COLO829 (cell line): ENCODE measurements around the gene SMG1.
"Not testable (repeated sequence)": the region's sequence is repeated elsewhere in the genome, so short reads cannot be mapped to it uniquely, and the experiment has no call there.

Experiments used
- DNase-seq: peaks from one replicate; pipeline ENCODE4 v3.0.0; 2012; ENCODE audit warnings: low spot score

The SMG1 gene

DNA sequence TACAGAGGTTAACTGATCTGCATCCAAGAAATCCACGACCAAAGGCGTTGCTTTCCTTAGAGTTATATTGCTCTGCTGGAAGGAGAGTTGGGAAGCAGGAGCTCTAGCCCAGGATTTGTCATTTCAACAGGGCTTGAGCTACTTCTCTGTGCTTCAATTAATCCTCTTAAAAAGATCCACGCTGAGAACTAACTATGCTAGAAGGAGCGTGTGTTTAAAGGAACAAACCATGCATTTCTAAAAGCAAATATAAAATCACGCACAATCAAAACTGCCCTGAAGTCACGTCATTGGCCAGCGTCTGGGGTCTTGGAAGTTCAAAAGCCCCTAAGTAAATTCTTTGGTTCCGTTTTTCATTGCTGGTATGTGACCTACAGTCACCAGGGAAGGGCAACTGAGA lies 125.9 kb downstream of the SMG1 start:
- no peak for DNase-seq

DNA sequence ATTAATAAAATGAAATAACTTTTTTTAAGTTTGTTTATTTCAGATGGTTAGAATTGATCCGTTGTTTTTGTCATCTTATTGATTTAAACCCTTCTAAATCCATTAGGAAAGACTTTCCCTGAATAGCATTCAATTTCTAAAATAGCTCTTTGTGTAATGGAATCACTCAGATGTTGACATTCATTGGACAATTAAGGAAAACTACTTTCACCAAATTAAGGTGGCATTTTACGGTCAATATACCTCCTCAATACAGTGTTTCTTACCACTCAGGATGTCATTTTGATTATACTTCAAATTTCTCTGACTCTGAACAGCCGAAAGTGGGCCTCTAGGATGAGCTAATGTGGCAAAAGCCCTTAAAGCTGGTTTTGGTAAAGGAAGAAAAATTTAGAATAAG lies 126.7 kb downstream of the SMG1 start:
- no peak for DNase-seq

DNA sequence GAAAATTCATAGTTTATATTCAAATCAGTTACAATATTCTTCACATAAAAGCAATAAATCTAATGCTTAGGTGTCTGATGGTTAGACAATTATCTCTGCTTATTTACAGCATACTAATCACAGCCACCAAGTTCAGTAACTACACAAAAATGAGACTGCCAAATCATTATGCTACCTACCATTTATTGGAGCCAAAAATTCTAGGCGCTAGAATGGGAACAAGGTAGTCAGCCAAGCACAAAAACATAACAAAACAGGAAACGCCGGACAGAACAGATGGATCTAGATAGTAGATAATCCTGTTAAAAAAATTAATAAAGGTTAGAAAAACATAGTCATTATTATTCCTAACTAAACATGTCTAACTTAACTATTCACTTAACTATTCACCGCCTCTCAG lies 128.5 kb downstream of the SMG1 start:
- no peak for DNase-seq

DNA sequence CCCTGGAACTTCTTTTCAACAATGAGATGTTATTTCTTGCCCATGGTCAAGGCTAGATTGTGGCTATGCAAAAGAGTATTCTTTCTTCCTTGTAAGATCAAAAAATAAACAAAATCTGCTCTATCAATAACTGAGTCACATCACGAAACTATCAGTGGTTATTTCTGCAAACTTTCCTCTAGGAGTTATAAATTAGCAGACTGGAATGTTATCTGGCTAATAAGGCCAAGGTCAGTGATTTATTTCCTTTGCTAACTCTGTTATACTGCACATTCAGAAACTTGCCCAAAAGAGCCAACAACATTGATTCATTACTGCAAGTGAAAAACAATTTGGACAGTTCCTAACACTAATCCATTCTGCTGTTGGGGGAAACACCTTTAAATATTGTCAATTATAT lies 129.8 kb downstream of the SMG1 start:
- DNase-seq, result no peak

DNA sequence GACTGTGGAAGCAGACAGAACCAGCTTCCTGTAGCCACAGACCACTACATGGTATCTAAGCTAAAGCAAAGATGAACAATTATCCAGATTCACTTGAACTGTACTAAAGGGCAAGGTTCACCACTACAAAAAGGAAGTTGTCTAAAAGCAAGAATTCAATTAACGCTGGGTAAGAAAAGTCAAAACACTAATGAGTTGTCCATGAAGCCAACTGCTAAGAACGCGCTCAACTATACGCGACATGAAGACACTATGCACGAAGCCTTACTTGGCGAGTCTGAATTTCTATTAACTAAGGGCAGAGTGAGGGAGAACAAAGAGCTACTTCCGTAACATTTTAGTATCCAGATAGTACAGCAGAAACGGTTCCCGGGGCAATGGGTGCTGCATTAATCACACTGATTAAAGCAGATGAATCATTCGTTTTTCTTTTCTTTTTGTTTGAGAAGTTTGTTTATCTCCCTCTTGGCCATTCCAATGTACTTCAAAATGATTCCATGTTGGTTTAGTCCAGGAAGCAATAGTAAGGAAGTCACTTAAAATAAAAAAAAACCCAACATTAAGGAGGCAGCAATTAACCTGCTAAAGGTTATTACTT lies 133.3 kb downstream of the SMG1 start:
- DNase-seq, result no peak

DNA sequence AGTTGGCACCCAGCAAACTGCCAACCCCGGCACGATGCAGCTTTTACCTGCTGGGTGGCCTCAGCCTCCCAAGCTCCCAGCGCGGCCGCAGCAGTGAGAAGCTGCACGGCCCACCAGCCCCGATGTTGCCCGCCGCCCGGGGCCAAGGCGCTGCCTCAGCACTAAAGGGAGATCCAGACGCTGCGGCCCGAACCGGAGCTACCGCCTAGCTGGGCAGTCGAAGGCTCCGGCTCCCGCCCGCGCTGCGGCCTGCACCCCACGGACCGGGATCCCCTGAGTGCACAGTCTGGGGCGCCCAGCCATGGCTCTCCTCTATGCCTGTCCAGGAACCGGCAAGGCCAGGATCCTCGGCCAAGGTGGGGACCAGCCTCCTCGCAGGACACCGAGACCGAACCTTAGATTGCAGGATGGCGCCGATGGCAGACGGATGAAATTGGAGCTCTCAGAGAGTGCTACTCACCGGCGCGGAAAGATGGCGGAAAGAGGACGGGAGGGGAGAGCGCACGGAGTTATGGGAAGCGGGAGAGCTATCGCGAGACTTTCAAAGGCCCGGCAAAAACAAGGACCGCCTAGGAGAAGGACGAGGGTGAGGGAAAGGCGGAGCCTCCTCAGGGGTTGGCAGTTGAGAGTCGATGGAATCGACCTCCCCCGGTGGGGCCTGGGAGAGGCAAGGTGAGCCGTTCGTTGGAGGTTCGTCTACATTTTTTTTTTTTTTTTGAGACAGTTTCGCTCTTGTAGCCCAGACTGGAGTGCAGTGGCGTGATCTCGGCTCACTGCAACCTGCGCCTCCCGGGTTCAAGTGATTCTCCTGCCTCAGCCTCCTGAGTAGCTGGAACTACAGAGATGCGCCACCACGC lies 136.1 kb downstream of the SMG1 start, which contains the start of gene RPS15A:
Gene RPS15A, minus strand, starts transcription at position 485 of the 857 bp plus-strand sequence. CDS start 1,221 bp downstream, outside the sequence.
- DNase-seq, result peak; percentile 99

DNA sequence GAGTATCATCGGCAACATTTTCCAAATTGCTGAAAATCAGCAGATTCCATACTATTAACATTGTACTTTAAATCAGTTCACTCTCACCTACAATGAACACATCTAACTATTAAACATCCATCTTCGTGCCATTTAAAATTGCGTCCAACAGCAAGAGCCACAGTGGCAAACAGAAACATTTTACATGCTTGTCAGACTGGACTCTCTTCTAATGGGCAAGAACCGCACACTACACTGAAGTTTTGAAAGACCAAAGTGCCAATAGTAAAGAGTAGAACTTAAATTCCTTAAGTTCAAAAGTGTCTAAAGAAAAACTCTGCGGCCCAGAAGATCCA lies 136.7 kb downstream of the SMG1 start:
- DNase-seq, result no peak

DNA sequence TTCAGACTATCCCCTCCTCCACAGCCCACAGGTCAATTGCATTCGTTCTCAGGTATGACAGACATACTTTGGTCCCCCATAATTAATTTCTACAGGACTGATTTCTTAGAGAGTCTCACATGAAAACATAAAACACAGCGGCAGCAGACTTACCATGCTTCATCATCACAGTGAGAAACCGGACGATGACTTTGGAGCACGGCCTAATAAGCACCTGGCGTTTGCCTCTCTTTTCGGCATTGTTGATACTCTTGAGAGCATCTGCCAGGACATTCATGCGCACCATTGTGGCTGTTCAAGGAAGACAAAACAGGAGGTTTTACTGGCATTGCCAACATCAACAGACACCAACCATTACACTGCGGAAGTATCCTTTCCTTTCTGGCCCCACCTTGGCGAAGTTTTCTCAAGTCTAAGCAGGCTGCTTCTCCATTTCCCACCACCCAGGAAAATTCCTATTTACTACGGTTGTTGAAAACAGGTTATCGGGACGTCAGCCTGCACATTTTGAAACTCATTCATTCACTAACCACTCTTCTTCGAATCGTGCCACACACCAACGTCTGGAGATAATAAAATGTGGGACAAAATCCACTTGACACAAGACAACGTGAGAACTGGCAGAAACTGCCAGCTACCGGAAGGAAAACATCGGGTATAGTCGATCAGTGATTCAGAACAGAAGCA lies 137.2 kb downstream of the SMG1 start:
- no peak for DNase-seq

DNA sequence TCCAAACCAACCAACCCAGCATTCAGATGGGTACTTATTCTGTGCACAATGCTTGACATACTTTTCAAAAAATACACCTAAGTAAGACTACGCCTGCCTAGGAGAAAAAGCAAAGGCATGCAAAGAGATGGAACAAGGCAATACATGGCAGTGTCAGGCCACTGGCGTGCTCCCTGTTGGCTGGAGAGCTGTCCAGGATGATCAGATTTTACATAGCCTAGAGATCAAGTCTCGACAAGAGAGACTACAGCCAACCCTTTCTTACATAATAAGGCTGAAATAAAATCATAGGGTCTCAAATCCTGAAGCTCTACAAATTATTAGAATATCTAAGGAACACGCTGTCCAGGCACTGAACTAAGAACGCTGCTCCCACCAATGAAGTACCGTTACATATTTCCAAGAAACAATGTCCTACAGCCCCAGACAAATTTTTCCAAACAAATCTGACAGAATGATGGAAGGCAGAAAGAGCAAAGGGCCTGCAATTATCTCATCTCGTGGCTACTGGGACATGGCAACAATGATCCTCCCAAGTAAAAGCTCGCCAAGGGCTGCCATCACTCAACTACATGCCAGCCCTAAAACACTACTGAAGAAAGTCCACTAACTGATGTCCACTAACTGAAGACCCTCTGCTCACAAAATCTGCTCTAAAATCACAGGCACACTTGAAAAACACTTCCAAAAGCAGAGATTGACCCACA lies 141.1 kb downstream of the SMG1 start:
- no peak for DNase-seq

DNA sequence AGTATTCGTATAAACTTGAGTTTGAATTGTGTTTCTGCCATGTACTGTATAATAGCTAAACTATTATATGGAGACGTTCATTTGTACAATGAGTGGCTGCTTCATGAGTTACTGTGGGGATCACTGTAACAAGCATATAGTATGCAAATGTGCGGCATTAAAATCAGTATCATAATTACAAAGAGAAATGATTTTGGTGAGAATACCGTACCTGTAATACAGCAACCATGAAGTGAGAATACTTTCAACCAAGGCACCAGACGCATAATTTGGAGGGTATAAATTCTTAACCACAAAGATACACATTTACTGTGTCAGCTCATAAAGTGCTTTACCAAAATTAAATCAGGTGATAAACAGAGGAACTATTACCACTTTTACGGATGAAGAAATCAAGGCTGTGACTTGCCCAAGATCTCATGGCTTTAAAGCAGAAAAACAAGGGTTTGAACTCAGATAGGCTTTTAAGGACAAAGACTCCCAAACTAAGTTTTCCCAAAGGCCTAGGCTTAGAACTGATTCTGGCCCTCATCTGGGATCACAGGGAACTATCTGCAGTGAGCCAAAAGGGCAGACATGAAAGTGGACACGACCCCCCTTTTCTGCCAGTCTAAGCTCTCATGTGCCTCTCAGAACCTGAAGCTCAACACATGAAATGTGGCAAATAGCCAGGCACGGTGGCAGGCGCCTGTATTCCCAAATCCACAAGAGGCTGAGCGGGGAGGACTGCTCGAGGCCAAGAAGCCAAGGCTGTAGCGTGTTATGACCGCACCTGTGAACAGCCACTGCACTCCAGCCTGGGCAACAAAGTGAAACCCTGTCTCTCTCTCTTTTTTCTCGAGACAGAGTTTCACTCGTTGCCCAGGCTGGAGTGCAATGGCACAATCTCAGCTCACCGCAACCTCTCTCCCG lies 142.5 kb downstream of the SMG1 start:
- DNase-seq, result no peak

DNA sequence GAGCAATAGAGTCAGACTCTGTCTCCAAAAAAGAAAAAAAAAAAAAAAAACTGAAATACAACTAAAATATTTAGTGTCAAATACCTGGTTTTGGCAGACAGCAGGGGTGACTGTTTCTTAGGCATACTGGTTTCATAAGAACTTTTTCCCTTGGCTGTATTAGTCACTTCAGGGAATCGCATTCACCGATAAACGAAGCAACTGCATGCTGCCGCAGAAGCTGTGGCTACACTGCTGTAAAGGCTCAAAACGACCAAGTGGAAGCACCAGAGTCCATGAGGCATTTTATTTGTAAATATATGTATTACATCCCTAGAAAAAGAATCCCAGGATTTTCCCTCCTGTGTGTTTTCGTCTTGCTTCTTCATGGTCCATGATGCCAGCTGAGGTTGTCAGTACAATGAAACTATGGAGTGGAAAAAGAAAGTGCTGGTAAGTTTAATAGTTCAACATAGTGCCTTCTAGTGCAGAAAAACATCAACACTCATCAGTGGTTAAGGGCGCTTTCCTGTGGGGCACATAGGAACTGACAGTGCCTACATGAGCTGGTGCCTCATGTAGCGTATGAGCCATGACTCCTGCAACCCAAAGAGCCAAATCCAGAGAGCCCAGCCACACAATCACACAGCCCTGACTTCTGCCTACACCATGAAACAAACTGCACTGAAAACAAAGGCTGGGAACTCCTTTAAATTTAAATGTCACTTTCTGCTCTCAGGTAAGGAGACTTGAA lies 143.3 kb downstream of the SMG1 start:
- no peak for DNase-seq

DNA sequence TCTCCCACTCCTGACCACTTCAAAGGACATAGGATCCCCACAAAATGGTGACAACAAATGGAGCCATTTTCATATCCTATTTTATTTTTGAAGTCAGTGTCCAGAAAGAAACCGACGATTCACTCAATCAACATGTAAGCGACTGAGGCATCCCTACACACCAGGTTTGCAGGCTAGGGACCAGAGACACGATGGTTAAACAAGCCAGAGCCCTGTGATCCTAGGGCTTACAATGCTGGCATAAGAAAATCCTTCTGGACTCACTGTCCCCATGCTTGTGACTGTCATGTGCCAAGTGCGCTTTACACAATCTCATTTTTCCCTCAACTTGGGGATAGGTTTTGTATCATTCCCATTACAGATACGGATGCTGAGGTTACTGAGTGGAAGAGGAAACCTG lies 145.0 kb downstream of the SMG1 start:
- DNase-seq, result not testable (repeated sequence)

DNA sequence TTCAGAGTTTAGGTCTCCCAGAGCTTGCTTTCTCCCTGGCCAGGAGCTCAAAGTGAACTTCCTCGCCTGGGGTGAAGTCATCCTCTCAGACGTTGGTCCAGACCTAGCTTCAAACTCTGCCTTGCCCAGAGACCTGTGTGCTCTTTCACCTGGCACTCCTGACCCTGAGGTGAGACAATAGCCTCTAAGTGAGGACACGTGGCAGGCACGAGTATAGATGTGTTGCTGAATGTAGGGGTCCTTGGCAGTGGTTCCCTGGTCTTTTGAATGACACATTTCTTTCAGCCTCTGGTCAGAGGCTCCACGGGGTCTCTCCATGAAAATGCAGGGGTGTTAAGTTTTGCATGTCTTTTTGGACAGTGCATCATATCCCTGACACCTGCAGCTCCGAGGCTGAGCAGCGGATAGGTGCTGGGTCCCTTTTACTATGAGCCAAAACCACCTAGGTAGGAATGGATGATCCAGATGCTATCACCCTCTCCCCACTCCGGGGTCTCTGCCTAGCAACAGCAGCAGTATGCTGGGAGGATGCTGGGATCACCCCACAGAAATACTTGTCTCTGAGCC lies 145.7 kb downstream of the SMG1 start:
- DNase-seq, result not testable (repeated sequence)

DNA sequence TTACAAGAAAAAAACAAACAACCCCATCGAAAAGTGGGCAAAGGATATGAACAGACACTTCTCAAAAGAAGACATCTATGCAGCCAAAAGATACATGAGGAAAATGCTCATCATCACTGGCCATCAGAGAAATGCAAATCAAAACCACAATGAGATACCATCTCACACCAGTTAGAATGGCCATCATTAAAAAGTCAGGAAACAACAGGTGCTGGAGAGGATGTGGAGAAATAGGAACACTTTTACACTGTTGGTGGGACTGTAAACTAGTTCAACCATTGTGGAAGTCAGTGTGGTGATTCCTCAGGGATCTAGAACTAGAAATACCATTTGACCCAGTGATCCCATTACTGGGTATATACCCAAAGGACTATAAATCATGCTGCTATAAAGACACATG lies 148.5 kb downstream of the SMG1 start:
- not testable (repeated sequence) for DNase-seq

DNA sequence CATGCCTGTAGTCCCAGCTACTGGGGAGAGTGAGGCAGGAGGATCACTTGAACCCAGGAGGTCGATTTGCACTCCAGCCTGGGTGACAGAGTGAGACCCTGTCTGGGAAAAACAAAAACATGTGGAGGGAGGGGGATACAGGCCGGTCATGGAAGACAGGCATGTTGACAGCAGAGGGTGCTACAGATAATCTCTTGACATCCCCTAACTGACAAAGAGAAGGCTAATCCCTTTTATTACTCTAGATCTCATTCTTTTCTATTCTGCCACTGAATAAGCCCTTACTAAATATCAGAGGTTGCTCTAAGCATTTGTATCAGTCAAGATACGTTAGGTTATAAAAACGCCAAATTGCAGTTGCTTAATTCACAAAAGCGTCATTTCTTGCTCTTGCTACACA lies 149.9 kb downstream of the SMG1 start:
- DNase-seq, result not testable (repeated sequence)

DNA sequence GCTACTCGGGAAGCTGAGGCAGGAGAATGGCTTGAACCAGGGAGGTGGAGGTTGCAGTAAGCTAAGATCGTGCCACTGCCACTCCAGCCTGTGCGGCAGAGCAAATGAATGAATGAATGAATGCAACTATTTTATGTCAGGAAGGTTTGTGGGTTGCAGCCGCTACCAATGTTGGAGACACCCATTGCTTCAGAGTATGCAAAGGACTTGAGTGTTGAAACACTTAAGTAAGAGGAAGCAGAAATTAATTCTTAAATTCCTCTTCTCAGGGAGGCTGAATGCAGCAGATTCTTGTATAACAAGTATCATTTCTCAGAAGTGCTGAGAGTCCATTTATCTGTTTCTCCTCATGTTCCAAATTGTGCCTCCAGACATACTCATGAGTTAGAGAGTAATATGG lies 151.6 kb downstream of the SMG1 start:
- DNase-seq, result not testable (repeated sequence)

DNA sequence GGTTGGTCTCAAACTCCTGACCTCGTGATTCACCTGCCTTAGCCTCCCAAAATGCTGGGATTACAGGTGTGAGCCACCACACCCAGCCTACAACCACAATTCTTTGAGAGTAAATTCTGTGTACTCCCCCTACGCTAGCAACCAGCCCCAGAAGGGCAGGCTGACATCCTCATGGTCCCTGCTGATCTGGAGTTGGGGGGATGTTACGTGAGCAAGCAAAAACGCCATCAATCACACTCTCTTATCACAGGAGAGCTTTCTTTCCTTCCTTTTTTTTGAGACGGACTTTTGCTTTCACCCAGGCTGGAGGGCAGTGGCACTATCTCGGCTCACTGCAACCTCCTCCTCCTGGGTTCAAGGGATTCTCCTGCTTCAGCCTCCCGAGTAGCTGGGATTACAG lies 154.0 kb downstream of the SMG1 start:
- DNase-seq, result not testable (repeated sequence)

DNA sequence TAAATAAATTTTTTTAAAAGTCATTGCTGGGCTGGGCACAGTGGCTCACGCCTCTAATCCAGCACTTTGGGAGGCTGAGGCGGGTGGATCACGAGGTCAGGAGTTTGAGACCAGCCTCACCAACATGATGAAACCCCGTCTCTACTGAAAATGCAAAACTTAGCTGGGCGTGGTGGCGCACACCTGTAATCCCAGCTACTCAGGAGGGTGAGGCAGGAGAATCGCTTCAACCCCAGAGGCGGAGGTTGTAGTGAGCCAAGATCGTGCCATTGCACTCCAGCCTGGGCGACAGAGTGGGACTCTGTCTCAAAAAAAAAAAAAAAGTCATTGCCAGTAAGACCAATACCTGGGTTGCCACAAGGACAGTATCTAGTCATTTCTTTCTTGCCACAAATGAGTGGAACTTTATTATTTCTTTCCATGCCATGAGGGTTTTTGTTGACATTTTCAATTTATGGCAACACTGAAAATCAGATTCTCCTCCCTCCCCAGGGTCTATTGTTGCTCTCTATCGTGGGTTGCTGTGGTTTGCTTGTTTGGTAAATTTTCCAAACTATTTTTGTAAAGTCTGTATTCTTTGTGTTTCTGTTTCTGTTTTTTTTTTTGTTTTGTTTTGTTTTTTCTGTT lies 155.8 kb downstream of the SMG1 start:
- not testable (repeated sequence) for DNase-seq

DNA sequence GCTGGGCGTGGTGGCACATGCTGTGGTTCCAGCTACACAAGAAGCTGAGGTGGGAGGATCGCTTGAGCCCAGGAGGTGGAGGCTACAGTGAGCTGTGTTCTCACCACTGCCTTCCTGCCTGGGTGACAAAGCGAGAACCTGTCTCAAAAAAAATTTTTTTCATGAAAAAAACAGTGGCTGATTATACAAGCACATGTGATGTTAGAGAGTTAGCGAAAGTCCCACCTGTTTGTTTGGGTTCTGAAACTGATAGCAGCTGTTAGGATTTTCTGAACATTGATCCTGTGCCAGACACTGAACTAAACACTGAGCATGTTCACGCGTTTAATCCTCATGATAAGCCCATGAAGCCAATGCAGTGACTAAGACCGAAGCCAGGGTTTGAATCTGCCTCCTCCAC lies 159.0 kb downstream of the SMG1 start:
- DNase-seq, result not testable (repeated sequence)

DNA sequence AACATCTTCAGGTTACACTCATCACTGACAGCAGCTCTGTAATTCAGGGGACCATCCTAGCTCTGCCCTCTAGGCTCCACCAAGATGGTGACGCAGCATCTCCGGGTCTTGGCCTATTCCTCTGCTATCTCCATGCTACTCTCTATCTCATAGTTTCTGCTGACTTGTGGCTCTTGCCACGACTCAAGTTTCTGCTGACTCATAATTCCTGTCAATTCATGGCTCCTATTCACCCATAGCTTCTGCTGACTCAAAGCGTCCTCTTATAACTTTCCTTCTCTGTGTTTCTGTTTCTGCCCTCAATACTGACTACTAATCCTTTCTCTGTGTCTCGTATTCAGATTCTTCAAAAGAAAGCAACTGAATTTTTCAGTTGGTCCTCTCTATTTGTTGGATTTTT lies 163.5 kb downstream of the SMG1 start:
- DNase-seq, result not testable (repeated sequence)
